ENCODE data around the gene SULT4A1. TPM values are rescaled to one million over a fixed set of nuclear protein-coding genes. Genes with fewer than 3 reads are reported as not detected.

SULT4A1 gene
- total and polyA plus RNA-seq, 9 of the 15 experiments (the other 6 are each of a cell fraction or from before 2014, with no cell fraction given) = 0.03 to 0.20 (median 0.09) TPM; not detected in 3

- TF ChIP-seq MBD1 (CRISPR knock-in tag; IDR thresholded peaks at IDR 0.05) (no peak), FOXA1 (IDR thresholded peaks at IDR 0.05; ENCODE audit: borderline replicate concordance) (no peak), SPI1 (IDR thresholded peaks at IDR 0.05; ENCODE audit: borderline replicate concordance, low read depth, low read length) (no peak), ZNF24 (IDR thresholded peaks at IDR 0.05) (no peak), MCM7 (IDR thresholded peaks at IDR 0.05) (no peak), HIVEP1 (CRISPR knock-in tag; IDR thresholded peaks at IDR 0.05) (no peak), GTF2B (IDR thresholded peaks at IDR 0.05; ENCODE audit: extremely low read depth, insufficient read length) (no peak), POLR2AphosphoS5 (IDR thresholded peaks at IDR 0.05; ENCODE audit: control insufficient read depth, insufficient read depth, low read depth, low read length) (no peak), CEBPB (tag; IDR thresholded peaks at IDR 0.05) (no peak), CEBPZ (IDR thresholded peaks at IDR 0.05; ENCODE audit: borderline replicate concordance, low read depth, low read length) (no peak), ZNF184 (CRISPR knock-in tag; IDR thresholded peaks at IDR 0.05) (no peak), TFAP4 (CRISPR knock-in tag; IDR thresholded peaks at IDR 0.05; ENCODE audit: borderline replicate concordance) (no peak)
Measured at GRCh38 chr22:43819931-43820640, 42.2 kb downstream of the SULT4A1 start (continued).
